Lower leg skin (tissue), 3 donors: ENCODE results near the gene PDE1A.

Source experiments
- CTCF ChIP-seq, 3 donors: fragments of 450-650 bp; IDR thresholded peaks; one replicate each; pipeline ENCODE4 v1.5.1; 2016; ENCODE audit warnings: antibody characterized with exemption in 3 of 3, mild to moderate bottlenecking in 3 of 3, moderate library complexity in 2 of 3
- POLR2A ChIP-seq, 2 donors: fragments of 450-650 bp; IDR thresholded peaks; one replicate each; pipeline ENCODE4 v1.6.1; 2016 to 2017; ENCODE audit warnings: antibody characterized with exemption in 2 of 2, mild to moderate bottlenecking in 1 of 2, moderate library complexity in 1 of 2

- TF ChIP-seq CTCF (IDR thresholded peaks at IDR 0.05), result no peak
- TF ChIP-seq POLR2A (IDR thresholded peaks at IDR 0.05), result no peak
Observed at GRCh38 chr2:182170341-182170740, 256.5 kb downstream of the PDE1A start.
